Peyer's patch (tissue), 4 donors: ENCODE measurements around the gene PGBD5. TPM values are rescaled to one million over a fixed set of nuclear protein-coding genes. Genes with fewer than 3 reads are reported as not detected.

Source experiments
- DNase-seq, 3 donors: peaks; one replicate each; pipeline ENCODE4 v3.0.0-alpha.2; 2017 to 2019
- H3K27ac ChIP-seq, 4 donors: fragments of 200-600 bp; sonication (generic); one replicate each; pipeline ENCODE4 v1.5.1; 2016 to 2019
- H3K27me3 ChIP-seq, 2 donors: fragments of 200-600 bp; sonication (generic); one replicate each; pipeline ENCODE4 v1.5.1; 2019
- H3K36me3 ChIP-seq, 3 donors: fragments of 200-600 bp; sonication (generic); one replicate each; pipeline ENCODE4 v1.5.1; 2016 to 2019
- H3K4me1 ChIP-seq, 4 donors: fragments of 200-600 bp; sonication (generic); one replicate each; pipeline ENCODE4 v1.5.1; 2016 to 2019
- H3K4me3 ChIP-seq, 4 donors: fragments of 200-600 bp; sonication (generic); 1 replicate in 3 of 4; 2 replicates in 1 of 4; pipeline ENCODE4 v1.5.1; 2016 to 2019; ENCODE audit warnings: mild to moderate bottlenecking in 1 of 4
- H3K9me3 ChIP-seq, 4 donors: fragments of 200-600 bp; sonication (generic); one replicate each; pipeline ENCODE4 v1.5.1; 2016 to 2019; ENCODE audit warnings: mild to moderate bottlenecking in 1 of 4
- POLR2A ChIP-seq, 2 donors: fragments of 450-650 bp; IDR thresholded peaks; one replicate each; pipeline ENCODE4 v1.5.1; 2017; ENCODE audit warnings: antibody characterized with exemption in 2 of 2, mild to moderate bottlenecking in 2 of 2, moderate library complexity in 2 of 2
- total RNA-seq, 4 donors: library from RNA; depleted of rRNA; stranded (reverse); fragments of >200 nt; gene quantifications; one replicate each; pipeline ENCODE4 v1.1.0, GENCODE V29; 2016
- TF ChIP-seq, protein P1 (sequence below), 6 experiments: fragments of 450-650 bp in 4 of 6; fragments of 200-600 bp in 2 of 6; sonication (generic) in 1 of 6; IDR thresholded peaks; one replicate each; pipeline ENCODE4 v1.5.1; 2017 to 2019; ENCODE audit warnings: antibody characterized with exemption in 6 of 6, mild to moderate bottlenecking in 3 of 6, moderate library complexity in 1 of 6

Gene PGBD5
- total RNA-seq, 4 donors from 2014 or later = under 0.01 to 4.1 (median 0.21) TPM

DNA sequence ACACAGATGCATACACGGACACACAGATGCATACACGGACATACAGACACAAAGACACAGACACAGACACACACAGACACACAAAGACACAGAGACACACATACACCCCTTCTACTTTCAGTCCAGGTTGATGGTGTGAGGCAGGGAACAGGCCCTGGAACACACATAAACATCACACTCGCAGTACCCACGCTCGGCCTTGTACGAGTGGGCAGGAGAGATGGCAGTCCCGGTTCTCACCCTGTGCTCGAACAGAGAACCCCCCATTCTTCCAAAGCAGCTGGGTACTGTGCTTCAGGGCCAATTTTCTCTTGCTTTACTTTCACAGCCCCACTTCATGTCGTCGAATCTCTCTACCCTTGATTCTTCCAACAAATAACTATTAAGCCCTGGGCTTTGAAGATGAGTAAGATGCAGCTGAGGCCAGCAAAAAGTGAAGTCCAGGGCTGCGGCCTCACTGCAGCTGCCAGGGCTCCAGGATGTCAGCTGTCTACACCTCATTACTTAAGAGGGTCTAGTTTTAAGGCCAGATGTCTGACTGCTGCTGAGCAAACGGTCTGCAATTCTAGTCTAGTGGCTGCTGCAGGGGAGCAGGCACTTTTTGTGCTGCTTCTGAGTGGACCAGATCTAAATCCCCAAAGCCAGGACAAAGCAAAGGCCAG lies 90.1 kb downstream of the PGBD5 start:
- no peak overlapping the region for H3K4me3 ChIP-seq
- H3K36me3 ChIP-seq = no peaks in the 10 kb centered on the region
- no peaks in the 10 kb centered on the region for H3K27me3 ChIP-seq
- H3K9me3 ChIP-seq = no peaks in the 10 kb centered on the region
- no peaks in the 10 kb centered on the region for H3K4me1 ChIP-seq
- H3K27ac ChIP-seq = no peak overlapping the region
- no peak for TF ChIP-seq POLR2A (IDR thresholded peaks at IDR 0.05)
- TF ChIP-seq, protein P1, sequence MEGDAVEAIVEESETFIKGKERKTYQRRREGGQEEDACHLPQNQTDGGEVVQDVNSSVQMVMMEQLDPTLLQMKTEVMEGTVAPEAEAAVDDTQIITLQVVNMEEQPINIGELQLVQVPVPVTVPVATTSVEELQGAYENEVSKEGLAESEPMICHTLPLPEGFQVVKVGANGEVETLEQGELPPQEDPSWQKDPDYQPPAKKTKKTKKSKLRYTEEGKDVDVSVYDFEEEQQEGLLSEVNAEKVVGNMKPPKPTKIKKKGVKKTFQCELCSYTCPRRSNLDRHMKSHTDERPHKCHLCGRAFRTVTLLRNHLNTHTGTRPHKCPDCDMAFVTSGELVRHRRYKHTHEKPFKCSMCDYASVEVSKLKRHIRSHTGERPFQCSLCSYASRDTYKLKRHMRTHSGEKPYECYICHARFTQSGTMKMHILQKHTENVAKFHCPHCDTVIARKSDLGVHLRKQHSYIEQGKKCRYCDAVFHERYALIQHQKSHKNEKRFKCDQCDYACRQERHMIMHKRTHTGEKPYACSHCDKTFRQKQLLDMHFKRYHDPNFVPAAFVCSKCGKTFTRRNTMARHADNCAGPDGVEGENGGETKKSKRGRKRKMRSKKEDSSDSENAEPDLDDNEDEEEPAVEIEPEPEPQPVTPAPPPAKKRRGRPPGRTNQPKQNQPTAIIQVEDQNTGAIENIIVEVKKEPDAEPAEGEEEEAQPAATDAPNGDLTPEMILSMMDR (IDR thresholded peaks at IDR 0.05) = no peak
- no peak for DNase-seq

DNA sequence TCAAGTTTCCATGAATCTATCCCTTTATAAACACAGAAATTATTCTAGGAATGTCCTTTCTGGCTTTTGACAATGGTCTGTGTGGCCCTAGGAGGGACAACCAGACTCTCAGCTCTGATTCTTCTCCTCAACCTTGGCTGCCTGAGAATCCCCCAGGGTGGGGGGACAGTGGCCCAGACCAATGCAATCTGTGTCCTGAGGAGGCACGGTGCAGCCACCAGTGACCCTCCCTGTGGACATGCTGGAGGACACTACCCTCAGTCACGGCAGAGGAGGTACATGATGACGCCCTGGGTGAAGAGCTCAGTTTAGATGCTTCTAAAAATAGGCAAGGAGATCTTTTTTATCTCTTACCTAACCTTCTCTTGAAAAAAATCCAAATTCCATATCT lies 91.7 kb downstream of the PGBD5 start:
- H3K36me3 ChIP-seq = no peaks in the 10 kb centered on the region
- H3K4me1 ChIP-seq = no peaks in the 10 kb centered on the region
- no peak overlapping the region for H3K4me3 ChIP-seq
- no peak for TF ChIP-seq POLR2A (IDR thresholded peaks at IDR 0.05)
- TF ChIP-seq, protein P1 (IDR thresholded peaks at IDR 0.05) = no peak
- H3K9me3 ChIP-seq = no peaks in the 10 kb centered on the region
- no peaks in the 10 kb centered on the region for H3K27me3 ChIP-seq
- H3K27ac ChIP-seq = no peak overlapping the region
- DNase-seq = no peak

DNA sequence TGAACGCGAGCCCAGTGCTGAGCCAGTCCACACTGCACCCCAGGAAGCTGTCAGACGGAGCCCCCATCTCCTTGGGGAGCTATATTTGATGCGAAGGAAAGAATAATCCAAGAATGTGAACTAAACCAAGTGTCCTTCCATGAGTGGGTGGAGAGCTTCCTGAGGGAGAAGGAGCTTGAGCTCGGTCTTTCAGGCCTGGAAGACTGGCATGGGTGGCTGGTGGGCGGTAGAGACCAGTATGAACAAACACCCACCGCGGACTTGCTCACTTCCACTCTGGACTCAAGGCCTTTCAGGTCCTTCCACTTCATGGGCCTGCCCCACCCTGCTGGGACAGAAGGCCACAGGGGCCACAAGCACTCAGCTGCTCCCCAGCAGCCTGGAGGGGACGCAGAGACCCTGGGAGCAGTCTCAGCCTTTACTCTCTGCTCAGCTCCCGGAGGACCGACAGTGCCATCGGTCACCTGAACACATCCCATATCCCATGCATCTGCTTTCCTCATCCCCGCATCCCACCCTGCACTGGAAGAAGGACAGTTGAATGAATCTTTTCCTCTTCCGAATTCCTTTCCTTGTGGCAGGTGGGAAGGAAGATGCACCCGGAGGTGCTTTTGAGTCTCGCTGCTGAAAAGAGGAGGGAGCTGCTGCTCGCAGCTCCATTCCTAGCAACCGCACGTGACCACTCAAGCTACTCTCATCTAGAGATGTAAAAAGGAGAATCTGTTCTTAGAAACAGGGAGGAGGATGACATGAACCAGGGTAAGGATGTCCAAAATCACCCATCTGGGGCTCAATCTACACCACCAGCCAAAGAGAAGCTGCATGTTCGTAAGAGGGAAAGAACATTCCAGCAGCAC lies 92.3 kb downstream of the PGBD5 start:
- H3K9me3 ChIP-seq = no peaks in the 10 kb centered on the region
- H3K27me3 ChIP-seq = no peaks in the 10 kb centered on the region
- no peak for DNase-seq
- no peaks in the 10 kb centered on the region for H3K4me1 ChIP-seq
- H3K27ac ChIP-seq = no peak overlapping the region
- H3K4me3 ChIP-seq = no peak overlapping the region
- TF ChIP-seq, protein P1 (IDR thresholded peaks at IDR 0.05) = no peak
- no peak for TF ChIP-seq POLR2A (IDR thresholded peaks at IDR 0.05)
- no peaks in the 10 kb centered on the region for H3K36me3 ChIP-seq

DNA sequence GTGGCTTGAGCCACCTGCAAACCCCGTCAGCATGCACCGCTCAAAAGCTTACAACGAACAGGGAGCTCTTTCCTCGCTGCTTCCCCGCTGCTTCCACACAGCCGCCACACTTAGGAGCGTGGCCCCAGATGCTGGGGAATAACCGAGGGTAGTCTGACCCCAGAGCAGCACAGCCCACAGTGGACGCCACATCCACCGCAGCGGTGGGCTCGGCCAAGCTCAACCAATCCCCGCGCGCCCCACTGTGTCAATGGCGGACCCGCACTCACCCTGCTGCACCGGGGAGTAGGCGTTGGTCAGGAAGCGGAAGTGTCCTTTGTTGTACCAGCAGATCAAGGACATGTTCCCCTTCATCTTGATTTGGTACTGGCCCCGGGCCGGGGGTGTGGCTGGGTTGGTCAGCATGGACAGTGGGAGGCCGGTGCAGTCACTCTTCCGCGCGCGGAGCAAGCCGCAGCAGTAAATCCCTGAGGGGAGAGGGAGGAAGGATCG lies 93.5 kb downstream of the PGBD5 start:
- no peak overlapping the region for H3K27ac ChIP-seq
- H3K4me1 ChIP-seq = no peaks in the 10 kb centered on the region
- TF ChIP-seq POLR2A (IDR thresholded peaks at IDR 0.05) = no peak
- TF ChIP-seq, protein P1 (IDR thresholded peaks at IDR 0.05) = no peak
- no peak overlapping the region for H3K4me3 ChIP-seq
- DNase-seq = no peak
- H3K27me3 ChIP-seq = no peaks in the 10 kb centered on the region
- no peaks in the 10 kb centered on the region for H3K9me3 ChIP-seq
- H3K36me3 ChIP-seq = no peaks in the 10 kb centered on the region

DNA sequence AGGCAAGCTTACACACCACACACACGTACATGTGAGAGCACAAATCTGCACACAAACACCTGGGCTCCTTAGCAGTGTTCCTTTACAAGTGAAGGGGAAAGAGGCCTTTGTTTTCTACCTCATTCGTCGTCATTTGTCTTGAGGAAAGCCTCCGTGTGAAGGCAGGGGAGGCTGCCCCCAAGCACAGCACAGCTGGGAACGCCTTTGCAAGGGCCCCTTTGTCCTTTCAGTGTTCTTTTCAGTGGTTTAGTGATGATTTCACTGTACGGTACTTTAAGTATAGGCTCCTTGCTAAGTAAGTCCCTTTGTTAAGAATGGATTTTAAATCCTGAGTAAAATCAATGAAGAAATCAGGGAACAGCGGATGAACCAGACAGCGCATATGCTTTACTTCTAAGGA lies 94.1 kb downstream of the PGBD5 start:
- TF ChIP-seq, protein P1 (IDR thresholded peaks at IDR 0.05) = no peak
- no peak for TF ChIP-seq POLR2A (IDR thresholded peaks at IDR 0.05)
- Histone ChIP-seq H3K4me1 (no peaks in the 10 kb centered on the region), H3K27me3 (no peaks in the 10 kb centered on the region), H3K36me3 (no peaks in the 10 kb centered on the region), H3K9me3 (no peaks in the 10 kb centered on the region), H3K4me3 (no peak overlapping the region), H3K27ac (no peak overlapping the region)
- DNase-seq = no peak
